Bronchial epithelial cell (primary cell): ENCODE measurements around the gene PTPN5. TPM values are rescaled to one million over a fixed set of nuclear protein-coding genes. Genes with fewer than 3 reads are reported as not detected.

Experiments
- DNase-seq: peaks from one replicate; pipeline ENCODE4 v3.0.0-alpha.2; 2010; ENCODE audit warnings: low read depth
- FAIRE-seq: peaks from 2 replicates; lab custom pipeline; 2011; peaks lifted over from hg19 to GRCh38; lab: Jason Lieb, UNC
- H3K27me3 ChIP-seq: 2 replicates; pipeline ENCODE4 v1.5.1; 2011; ENCODE audit warnings: low read length; ENCODE audit not compliant: control insufficient read depth, insufficient read depth
- H3K36me3 ChIP-seq: 2 replicates; pipeline ENCODE4 v1.5.1; 2011; ENCODE audit warnings: low read length; ENCODE audit not compliant: control insufficient read depth, insufficient read depth
- H3K4me3 ChIP-seq: 2 replicates; pipeline ENCODE4 v1.5.1; 2011; ENCODE audit warnings: mild to moderate bottlenecking, low read depth, low read length, control low read depth
- total RNA-seq: library from RNA; depleted of rRNA; stranded (reverse); fragments of >200 nt; gene quantifications from 2 replicates; pipeline ENCODE4 v1.2.1, GENCODE V29; 2014
- TF ChIP-seq, protein P1 (sequence below): IDR thresholded peaks from 2 replicates; pipeline ENCODE4 v1.5.1; 2011; ENCODE audit warnings: mild to moderate bottlenecking, moderate library complexity, low read length, control low read depth, inconsistent platforms; ENCODE audit not compliant: insufficient read depth, severe bottlenecking

Gene PTPN5
- total RNA-seq, 1 donor from 2014 or later: not detected

DNA sequence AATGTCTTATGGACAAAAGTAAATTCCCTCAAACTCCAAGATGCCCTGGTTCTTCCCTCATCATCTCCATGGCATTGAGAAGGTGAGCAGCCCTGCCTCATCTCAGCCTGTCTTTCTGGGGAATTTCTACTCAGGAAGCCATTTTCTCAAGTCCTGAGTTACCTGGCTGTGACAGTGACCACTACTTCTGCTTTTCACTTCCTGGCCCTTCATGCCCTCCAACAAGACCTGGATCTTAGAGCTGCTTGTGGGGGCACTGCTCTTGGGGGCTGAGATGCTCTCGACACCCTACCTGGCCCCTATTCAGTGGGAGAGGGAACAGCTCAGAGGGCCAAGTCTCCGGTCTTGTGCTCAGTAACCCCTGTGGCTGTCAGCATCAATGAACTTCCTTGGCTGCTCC lies 60.2 kb downstream of the PTPN5 start:
- Histone ChIP-seq H3K27me3 (no peaks in the 10 kb centered on the region), H3K4me3 (no peak overlapping the region), H3K36me3 (no peaks in the 10 kb centered on the region)
- FAIRE-seq (no peak), DNase-seq (no peak)
- TF ChIP-seq, protein P1, sequence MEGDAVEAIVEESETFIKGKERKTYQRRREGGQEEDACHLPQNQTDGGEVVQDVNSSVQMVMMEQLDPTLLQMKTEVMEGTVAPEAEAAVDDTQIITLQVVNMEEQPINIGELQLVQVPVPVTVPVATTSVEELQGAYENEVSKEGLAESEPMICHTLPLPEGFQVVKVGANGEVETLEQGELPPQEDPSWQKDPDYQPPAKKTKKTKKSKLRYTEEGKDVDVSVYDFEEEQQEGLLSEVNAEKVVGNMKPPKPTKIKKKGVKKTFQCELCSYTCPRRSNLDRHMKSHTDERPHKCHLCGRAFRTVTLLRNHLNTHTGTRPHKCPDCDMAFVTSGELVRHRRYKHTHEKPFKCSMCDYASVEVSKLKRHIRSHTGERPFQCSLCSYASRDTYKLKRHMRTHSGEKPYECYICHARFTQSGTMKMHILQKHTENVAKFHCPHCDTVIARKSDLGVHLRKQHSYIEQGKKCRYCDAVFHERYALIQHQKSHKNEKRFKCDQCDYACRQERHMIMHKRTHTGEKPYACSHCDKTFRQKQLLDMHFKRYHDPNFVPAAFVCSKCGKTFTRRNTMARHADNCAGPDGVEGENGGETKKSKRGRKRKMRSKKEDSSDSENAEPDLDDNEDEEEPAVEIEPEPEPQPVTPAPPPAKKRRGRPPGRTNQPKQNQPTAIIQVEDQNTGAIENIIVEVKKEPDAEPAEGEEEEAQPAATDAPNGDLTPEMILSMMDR: no peak

- FAIRE-seq (no peak), DNase-seq (no peak)
- no peaks in the 10 kb centered on the region for H3K36me3 ChIP-seq
- H3K4me3 ChIP-seq: no peak overlapping the region
- H3K27me3 ChIP-seq: no peaks in the 10 kb centered on the region
- TF ChIP-seq, protein P1: no peak
Measured at GRCh38 chr11:18730020-18730419, 61.6 kb downstream of the PTPN5 start.

GRCh38 chr11:18729426-18729825 lies 62.2 kb downstream of the PTPN5 start:
- Histone ChIP-seq H3K36me3 (no peaks in the 10 kb centered on the region), H3K27me3 (no peaks in the 10 kb centered on the region), H3K4me3 (no peak overlapping the region)
- FAIRE-seq (no peak), DNase-seq (no peak)
- TF ChIP-seq, protein P1: no peak

DNA sequence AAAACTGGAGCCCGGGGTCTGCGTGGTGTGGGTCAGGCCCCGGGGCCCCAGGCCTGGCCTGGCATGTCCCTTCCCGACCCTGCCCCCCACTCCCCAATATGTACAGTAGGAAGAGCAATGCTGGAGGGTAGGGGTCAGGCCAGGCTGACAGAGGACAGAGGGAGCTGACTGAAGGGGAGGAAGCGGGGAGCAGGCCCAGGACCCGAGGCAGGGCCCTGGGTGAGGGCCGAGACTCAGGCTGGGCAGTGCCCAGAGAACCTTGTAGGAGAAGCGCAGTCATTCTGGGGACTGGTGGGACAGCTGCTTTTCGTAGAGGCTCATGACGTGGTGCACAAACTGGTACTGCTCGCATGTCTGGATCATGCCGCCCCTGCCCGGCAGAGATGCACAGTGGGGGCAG lies 62.9 kb downstream of the PTPN5 start:
- Histone ChIP-seq H3K4me3 (no peak overlapping the region), H3K36me3 (no peaks in the 10 kb centered on the region), H3K27me3 (no peaks in the 10 kb centered on the region)
- DNase-seq: no peak
- no peak for FAIRE-seq
- TF ChIP-seq, protein P1: no peak

GRCh38 chr11:18727479-18728236 lies 63.9 kb downstream of the PTPN5 start:
- Histone ChIP-seq H3K27me3 (no peaks in the 10 kb centered on the region), H3K36me3 (no peaks in the 10 kb centered on the region), H3K4me3 (no peak overlapping the region)
- TF ChIP-seq, protein P1: peak; percentile 88
- peak; percentile 33 for DNase-seq
- FAIRE-seq: peak; percentile 32
